Activated T-helper 9 cell treated with anti-CD3 and anti-CD28 coated beads, Interleukin-2, amount 50 U/mL, for 16 hours (primary cell): ENCODE results near the gene ITPR2.

Experiments used
- DNase-seq: peaks from one replicate; pipeline ENCODE4 v3.0.0-alpha.2; 2020; ENCODE audit warnings: low read depth

ITPR2 gene

GRCh38 chr12:26287671-26288381, 545.2 kb downstream of the ITPR2 start:
- no peak for DNase-seq
